GM19035 (cell line): ENCODE results near the gene AP1S1.

Source experiments
- ATAC-seq: cut with Tn5 transposase; IDR thresholded peaks from one replicate; pipeline ENCODE4 v1.9.1; 2021; ENCODE audit not compliant: unreplicated experiment

AP1S1 gene

DNA sequence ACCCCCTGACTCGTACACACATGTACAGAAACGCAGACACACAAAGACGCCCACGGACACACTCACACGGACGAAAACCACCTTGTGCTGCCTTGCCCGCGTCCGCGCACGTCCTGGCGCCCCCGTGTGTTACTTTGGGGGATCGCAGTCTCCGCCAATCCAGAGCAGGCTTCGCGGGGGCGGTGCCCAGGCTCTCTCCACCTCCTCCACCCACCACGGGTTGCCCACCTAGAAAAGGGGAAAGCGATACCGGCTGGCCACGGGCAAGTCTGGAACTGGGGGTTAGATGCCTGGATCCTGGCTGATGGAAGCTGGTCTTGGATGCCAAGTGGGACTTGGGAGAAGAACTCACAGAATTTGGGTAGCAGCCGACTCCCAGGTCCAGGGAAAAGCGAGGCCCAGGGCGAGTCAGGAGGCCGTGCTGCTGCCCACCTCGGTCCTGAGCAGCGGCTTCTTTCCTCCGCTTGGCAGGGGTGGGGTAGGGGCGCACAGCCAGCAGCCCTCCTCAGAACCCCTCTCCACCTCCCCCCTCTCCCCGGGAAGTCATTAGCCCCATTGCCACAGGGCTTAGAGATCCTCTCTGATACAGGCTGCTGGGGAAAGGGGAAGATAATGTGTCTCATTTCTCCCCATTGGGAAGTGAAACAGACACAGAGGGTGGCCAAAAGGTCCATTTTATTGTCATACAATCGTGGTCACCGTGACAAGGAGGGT is 15.7 kb downstream of the AP1S1 start:
- ATAC-seq = no peak

DNA sequence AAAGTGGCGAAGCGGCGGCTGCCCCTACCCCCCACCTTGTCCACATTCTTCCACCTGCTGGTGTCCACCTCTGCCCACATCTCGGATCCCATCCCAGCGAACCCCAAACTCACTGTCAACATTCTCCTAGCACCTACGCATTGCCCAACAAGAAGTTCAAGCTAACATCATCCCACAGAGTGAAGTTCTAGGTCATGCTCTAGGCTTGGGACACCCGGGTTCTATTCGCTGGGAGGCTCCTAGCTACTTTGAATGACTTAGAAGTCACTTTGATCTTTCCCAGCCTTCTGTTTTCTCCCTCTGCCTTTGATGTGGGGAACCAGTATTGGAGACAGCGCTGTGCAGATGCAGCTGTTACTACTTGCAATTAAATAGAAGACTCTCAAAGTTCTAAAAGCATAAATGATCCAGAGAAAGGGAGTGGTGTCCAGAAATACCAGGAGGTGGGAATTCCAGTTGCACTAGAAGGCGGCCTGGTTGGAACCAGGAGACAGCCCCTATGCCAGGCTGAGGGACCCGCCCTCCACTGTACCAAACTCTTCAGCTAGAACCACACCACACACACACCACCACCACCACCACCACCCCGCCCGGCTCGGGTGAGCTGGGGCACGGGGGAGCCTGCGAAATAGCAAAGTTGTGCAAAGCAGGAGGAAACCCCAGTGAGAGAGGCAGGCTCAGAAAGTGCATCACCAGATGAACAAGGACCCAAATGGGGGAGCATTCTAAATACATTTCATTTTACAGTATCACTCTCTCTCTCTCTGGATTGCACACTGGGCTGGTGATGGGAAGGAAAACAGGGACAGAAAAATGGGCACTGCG is 16.6 kb downstream of the AP1S1 start:
- no peak for ATAC-seq

DNA sequence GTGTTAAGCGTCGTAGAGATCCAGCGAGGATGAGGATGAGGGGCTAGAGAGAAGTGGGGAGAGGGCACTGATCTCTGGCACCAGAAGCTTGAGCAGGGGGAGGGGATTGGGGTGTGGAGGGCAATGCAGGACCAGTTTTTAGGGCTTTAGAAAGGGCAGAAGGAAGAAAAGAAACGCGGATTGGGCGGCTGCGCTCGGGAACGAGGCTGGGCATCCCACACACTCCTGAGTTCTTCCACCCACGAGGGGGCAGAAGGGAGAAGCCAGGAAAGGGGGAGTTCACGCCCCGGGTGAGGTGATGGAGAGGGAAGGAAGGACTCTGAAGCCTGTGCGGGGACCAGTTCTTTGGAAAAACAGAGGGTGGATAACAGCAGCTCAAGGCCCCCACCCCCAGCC is 17.2 kb downstream of the AP1S1 start:
- no peak for ATAC-seq

DNA sequence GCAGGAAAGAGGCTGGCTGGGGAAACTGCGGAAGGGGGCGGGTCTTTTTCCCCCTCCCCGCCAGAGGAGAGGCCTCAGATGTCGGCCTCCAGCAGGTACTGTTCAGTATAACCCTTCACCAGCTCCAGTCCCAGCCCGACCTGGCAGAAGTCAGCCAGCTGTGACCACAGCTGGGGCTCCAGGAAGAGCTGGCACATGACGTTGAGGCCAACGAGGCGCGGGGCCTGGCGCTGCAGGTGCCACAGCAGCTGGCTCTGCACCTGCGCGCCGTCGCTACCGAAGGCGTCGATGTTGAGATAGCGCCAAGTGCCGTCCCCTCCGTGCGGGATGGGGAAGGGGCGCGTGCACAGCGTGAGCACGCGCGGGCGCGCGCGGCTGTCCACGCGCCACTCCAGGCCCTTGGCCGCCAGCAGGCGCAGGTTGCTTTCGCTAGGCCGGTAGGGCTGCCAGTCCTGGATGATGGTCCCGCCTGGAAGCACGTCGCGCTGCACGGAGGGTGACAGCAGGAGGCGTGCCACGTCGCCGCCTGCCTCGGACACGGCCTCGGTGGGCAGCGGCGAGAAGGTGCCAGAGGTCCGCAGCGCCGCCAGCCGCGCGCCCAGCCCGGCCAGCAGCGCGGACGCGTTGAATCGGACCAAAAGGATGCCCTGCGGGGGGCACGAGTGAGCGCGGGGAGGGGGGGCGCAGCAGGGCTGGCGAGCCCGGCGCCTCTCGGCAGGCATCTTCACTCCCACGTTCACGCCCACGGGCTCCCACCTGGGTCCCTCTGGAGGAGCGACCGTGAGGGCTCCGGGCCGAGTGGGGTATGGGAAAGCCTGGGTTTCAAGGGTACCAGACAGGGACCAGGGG is 18.0 kb downstream of the AP1S1 start:
- no peak for ATAC-seq

DNA sequence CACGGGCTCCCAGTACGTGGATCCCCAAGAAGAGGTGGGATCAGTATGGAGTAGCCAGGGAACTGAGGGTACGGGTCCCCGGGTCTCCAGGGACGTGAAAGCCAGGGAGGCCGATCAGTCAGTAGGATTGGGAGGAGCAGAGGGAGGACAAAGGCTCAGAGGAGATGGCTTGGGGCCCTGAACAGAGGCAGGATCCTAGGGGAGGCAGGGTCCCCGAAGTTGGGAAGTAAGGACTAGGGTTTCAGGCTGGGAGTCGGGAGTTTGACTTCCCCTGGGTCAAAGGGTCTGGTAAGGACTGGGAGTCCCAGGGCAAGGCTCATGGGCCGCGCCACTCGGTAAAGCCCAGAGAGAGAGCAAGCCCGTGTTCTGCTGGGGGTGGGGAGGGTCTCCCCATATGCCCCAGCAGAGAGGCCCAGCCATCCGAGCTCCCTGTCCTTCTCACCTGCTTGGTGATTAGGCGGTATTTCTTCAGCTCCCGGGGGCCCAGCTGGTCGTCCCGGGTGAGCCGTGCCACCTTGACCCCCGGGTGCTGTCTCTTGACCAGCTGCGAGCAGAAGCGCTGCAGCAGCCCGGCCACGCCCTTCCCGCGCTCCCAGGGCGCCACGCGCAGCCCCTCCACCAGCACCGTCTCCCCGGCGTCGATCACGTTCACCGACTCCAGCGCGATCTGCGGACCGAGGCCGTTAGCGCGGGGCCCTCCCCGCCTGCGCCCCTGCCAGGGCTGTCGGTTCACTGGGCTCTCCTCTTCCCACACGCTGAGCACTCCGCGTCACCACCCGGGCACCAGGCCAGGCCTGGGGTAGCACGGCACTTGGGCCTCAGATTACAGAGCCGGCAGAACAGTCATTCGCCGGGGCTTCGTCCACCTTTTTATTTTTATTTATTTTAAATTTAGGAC is 18.8 kb downstream of the AP1S1 start:
- ATAC-seq = no peak

DNA sequence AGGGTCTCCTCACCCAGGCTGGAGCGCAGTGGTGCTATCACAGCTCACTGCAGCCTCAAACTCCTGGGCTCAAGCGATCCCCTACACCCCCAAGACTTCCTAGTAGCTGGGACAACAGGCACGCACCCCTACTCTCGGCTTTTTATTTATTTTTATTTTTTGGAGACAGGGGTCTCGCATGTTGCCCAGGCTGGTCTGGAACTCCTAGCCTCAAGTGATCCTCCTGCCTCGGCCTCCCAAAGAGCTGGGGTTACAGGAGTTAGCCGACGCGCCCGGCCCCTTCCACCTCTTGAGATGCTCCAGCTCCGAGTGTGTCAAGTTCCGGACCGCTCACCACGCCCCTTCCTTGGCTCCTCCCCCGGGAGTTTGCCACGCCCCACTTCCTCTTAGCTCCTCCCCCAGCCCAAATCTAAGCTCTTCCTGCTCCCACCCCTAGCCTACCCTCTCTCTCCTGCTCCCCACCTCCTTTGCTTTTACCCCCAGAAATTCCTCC is 19.5 kb downstream of the AP1S1 start:
- ATAC-seq = peak; percentile 46

DNA sequence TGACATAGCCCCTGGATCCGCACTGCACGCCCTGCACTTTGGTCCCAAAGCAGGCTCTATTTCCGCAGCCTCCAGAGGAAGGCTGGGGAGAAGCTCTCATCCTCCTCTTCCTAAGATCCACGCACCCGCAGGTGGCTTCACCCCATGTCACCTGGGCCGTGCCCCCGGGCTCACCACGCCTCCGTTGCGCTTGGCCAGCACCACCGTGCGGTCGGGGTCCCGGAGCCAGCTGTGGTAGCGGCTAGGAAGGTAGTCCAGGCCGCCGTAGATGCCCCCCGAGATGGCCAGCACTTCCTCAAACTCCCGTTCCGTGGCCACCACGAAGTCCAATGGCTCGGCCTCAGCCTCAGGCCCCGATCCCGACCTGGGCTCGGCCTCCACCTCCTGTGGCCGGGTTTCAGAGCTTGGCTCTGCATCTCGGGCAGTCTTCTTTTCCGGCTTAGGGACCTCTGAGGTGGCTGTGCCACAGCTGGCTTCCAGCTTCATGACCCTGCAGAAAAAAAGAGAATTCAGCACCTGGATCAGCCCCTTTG is 20.1 kb downstream of the AP1S1 start:
- no peak for ATAC-seq

DNA sequence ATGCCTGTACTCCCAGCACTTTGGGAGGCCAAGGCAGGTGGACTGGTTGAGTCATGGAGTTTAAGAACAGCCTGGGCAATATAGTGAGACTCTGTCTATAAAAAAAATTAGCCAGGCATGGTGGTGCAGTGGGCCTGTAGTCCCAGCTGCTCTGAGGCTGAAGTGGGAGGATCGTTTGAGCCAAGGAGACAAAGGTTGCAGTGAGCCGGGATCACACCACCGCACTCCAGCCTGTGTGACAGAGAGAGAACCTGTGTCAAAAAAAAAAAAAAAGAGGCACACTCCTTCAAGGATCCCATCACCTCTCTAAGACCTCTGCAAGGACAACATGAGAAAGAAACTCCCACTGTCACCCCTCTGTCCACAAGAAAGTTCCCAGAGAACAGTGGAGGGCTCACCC is 21.4 kb downstream of the AP1S1 start:
- no peak for ATAC-seq

DNA sequence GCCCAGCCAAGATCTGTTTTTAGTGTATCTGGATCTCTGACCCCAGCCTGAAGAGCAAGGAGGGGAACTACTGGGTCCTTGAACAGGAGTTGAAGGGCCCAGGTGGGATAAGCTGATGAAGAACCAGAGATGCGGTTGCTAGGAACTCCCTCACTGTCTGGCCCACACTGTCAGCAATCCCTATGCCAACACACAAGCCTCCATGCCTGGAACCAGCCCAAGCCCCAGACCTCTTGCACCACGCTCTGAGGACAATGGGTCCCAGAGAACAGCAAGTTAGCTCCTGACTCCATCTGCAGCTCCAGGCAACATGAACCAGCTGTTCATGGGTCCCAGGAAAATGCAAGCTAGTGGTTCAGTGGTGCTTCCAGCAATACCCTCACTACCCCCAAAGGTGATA is 23.4 kb downstream of the AP1S1 start:
- ATAC-seq = no peak

DNA sequence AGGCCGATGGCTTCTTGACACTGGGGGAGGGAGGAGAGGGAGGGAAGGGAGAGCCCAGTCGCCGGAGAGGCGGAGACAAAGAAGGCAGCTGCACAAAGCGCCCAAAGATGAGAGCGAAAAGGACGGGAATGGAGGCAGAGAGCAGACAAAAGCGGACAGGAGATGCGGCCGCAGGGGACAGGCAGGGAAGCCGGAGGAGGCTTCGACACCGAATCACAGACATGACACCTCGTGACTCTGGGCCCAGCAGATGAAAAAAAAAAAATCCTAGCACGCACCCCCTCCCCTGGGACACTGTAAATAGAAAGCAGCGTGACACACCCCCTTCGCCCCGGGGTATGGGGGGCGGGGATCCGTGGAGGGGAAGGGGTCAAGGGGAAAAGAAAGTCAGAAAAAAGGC is 24.8 kb downstream of the AP1S1 start:
- no peak for ATAC-seq

DNA sequence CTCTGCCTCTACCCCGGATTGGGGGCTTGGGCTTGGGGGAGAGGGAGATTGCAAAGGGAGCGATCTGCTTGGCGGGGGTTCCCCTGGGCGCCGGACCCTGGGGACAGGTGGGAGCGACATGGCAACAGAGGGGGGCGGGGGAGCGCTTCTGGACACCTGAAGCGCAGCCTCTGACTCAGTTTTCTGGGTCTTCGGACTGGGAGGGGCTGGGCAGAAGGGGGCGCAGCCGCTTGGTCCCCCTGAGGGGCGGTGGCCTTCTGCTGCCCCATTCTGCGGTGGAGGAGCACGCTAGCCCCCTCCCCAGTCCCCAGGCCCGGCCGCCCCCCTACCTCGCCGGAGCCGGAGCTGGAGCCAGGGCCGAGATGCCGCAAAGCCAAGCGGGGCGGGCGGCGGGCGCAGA is 25.4 kb downstream of the AP1S1 start:
- no peak for ATAC-seq

DNA sequence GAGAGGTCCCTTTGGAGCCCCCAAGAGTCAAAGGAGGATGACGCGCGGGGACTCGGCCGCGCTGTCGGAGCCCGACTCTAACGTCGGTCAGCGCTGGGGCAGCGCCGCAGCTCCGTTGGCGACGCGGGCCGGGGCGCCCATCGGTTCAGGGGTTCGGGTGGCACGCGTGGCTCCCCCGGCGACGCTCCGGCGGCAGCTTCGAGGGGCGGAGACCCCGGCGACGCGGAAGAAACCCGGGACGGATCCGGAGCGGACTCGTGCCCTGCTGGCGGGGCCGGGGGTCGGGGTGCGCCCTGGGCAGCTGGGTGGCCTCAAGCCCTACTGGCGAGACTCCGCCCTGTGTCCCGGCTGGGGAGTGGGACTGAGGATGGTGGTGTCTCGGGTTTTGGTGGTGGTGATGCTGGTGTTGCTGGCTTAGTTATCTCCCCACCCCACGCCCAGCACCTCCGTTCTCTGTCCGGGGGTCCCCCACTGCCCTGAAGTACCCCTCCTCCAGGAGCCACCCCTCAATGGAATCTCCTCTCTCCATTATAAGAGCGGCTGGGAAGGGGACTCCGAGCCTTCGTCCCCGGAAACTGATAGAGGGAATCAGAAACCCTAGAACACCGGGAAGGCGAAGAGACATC is 26.0 kb downstream of the AP1S1 start, which contains the start of gene NAT16:
NAT16 (minus strand) TSS at position 164 of the 626 bp plus-strand sequence. CDS start 5,486 bp downstream, outside the sequence.
- ATAC-seq = no peak

DNA sequence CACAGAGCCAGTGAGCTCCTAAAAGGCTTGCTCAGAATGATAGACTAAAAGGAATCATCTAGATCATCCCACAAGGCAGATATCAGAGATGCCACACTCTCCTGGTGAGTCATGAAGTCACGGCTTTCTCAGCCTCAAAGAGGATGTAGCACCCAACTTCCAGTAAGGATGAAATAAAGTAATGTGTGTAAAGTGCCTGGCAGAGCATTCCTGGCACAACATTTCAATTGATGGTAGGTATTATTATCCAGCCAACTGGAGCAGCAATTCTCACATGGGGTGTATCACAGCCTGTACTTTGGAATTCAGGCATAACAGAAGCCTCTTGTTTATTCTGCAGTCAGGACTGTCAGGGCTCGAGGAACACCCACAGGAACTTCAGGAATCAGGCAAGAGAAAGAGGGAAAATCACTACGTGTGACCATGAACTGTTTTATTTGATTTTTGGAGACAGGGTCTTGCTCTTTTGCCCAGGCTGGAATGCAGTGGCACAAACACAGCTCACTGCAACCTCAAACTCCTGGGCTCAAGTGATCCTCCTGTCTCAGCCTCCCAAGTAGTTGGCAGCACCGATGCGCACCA is 31.1 kb downstream of the AP1S1 start:
- no peak for ATAC-seq

DNA sequence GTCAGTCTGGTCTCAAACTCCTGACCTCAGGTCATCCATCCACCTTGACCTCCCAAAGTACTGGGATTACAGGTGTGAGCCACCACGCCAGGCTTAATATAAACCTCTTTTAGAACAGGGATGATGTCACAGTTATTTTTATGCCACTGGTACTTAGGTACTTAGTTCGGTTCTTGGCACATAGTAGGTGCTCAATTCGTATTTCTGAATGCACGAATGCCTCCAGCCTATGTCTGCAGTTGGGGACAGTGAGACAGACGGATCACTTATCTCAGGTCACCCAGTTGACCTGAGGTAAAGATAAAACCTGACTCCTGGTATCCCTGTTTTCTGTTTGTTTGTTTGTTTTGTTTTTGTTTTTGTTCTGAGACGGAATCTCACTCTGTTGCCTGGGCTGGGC is 31.9 kb downstream of the AP1S1 start:
- no peak for ATAC-seq

DNA sequence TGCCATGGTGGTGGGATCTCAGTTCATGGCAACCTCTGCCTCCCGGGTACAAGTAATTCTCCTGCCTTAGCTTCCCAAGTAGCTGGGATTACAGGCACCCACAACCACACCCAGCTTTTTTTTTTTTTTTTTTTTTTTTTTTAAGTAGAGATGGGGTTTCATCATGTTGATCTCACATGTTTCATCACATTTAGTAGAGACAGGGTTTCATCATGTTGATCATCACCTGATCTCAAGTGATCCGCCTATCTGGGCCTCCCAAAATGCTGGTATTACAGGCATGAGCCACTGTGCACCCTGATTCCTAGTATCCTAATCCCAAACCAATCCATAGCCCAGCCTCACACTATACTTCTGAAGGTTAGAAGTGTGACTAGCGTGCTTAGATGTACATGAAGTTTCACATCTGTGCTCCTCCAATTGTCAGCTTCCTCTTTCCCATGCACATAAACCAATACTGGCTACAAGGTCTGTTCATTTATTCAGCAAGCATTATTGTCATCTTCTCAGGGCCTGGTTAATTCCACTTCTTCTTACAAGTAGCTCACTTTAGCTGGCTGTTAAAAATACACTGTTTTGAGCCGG is 32.7 kb downstream of the AP1S1 start:
- ATAC-seq = no peak

DNA sequence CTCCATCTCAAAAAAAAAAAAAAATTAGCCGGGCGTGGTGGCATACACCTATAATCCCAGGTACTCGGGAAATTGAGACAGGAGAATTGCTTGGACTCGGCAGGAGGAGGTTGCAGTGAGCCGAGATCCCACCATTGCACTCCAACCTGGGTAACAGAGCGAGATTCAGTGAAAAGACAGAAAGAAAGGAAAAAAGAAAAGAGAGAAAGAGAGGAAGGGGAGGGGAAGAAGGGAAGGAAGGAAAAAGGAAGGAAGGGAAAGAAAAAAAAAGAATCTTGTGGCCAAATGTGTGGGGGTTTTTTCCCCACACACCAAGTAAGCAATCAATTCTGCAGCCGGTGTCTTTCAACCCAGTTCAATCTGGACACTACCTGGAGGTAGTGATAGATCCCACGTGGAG is 34.8 kb downstream of the AP1S1 start:
- ATAC-seq = no peak

DNA sequence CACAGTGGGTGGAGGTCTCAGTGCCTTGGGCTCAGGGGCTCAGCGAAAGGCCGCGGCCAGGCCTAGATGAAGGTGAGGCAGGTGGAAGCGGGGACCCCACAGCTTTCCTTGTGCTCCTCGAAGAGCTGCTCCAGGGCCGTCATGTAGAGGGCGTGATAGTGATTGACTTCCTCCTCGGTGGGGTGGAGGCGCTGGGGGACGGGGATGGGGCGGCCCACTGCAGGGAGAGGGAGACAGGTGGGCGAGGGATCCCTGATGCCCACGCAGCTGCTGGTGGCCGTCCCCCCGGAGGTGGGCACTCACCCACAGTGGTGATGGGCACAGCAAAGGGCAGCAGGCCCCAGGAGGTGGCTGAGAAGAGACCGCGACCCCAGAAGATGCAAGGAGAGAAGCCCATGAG is 41.6 kb downstream of the AP1S1 start:
- no peak for ATAC-seq

DNA sequence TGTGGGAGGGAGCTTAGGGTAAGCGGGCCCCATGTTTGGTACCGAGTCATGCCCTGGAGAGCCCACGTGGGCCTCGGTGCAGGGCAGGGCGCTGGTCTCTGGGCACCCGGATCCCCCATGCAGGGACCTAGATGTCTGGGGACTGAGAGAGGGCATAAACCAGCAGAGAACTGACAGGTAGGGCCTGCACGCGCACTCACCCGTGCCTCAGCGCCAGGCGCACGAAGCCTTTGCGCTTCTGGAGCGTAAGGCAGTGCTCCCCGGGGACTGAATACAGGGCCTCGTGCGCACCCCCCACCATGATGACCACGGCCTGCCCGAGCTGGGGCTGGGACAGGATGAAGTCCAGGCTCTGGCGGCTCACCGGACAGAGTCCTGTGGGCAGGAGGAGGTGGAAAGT is 43.7 kb downstream of the AP1S1 start:
- ATAC-seq = no peak

DNA sequence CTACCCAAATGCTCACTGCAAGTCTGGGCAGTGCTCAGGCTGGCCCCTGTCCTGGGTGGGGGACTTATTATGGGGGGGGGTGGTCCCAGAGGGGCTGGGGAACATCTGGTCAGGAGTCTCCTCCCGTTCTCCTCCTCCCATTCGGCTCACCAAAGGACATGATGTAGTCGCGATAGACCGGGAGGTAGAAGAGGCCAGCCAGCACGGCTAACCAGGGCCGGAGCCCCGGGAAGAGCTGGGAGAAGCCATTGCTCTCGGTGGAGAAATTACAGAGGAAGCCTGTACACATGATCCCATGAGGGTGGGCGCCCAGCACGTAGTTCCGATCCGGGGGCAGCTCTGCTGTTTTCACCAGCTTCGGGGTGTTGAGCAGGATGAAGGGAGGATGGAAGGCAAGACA is 44.2 kb downstream of the AP1S1 start:
- ATAC-seq = no peak
